ENCODE measurements around the gene BTN2A1.

DNA sequence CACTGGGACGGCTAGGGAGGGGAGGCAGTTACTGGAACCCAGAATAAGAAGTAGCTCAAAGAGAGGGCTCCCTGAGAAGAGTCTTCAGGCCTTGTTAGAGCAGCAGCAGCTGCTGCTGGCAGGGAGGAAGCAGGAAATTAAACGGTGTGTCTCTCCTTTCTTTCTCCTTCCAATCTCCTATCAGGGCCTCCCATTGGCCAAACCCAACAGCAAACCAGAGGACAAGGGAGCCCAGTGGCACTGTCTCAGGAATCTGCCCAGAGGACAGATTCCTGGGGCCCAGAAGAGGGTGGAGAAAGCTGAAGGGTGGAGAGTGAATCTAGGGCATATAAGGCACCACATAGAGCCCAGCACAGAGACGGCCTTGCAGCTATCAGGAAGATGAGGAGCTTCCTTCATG, 45.5 kb upstream of the BTN2A1 start:
- TF ChIP-seq ZNF274 (IDR thresholded peaks at IDR 0.05; ENCODE audit: low read depth, low read length) (no peak), SUZ12 (IDR thresholded peaks at IDR 0.05; ENCODE audit: extremely low read depth, insufficient read depth, insufficient read length) (no peak), YY1 (IDR thresholded peaks at IDR 0.05; ENCODE audit: insufficient read depth, insufficient read length) (no peak)
